Esophagus squamous epithelium (tissue), 5 donors: Measurements from ENCODE around the gene MLLT3. TPM values are rescaled to one million over a fixed set of nuclear protein-coding genes. Genes with fewer than 3 reads are reported as not detected.

Source experiments
- DNase-seq: peaks from one replicate; lab custom pipeline; 2025; lab: John Stamatoyannopoulos, UW
- H3K27ac ChIP-seq, 4 donors: fragments of 200-600 bp; sonication (generic); one replicate each; pipeline ENCODE4 v1.5.1; 2016 to 2019; ENCODE audit warnings: mild to moderate bottlenecking in 1 of 4
- H3K27me3 ChIP-seq, 4 donors: fragments of 200-600 bp; sonication (generic); 1 replicate in 3 of 4; 2 replicates in 1 of 4; pipeline versions ENCODE4 v1.5.1 to v1.6.0; 2017 to 2021; ENCODE audit warnings: antibody characterized with exemption in 1 of 4
- H3K36me3 ChIP-seq, 3 donors: fragments of 200-600 bp; sonication (generic); one replicate each; pipeline ENCODE4 v1.5.1; 2016 to 2019
- H3K4me1 ChIP-seq, 3 donors: fragments of 200-600 bp; sonication (generic); one replicate each; pipeline ENCODE4 v1.5.1; 2017 to 2019
- H3K4me3 ChIP-seq, 4 donors: fragments of 200-600 bp; sonication (generic); 1 replicate in 3 of 4; 2 replicates in 1 of 4; pipeline ENCODE4 v1.5.1; 2016 to 2019; ENCODE audit warnings: mild to moderate bottlenecking in 2 of 4, moderate library complexity in 1 of 4
- H3K9me3 ChIP-seq, 3 donors: fragments of 200-600 bp; sonication (generic); one replicate each; pipeline ENCODE4 v1.5.1; 2016 to 2019
- CTCF ChIP-seq, 6 experiments: fragments of 450-650 bp in 4 of 6; fragments of 200-600 bp in 2 of 6; sonication (generic) in 2 of 6; IDR thresholded peaks; one replicate each; pipeline ENCODE4 v1.5.1; 2016 to 2019; ENCODE audit warnings: antibody characterized with exemption in 6 of 6, mild to moderate bottlenecking in 4 of 6, moderate library complexity in 4 of 6
- POLR2A ChIP-seq, 4 donors: fragments of 450-650 bp; IDR thresholded peaks; one replicate each; pipeline ENCODE4 v1.6.1; 2017; ENCODE audit warnings: antibody characterized with exemption in 4 of 4, mild to moderate bottlenecking in 4 of 4, moderate library complexity in 3 of 4
- WGBS, 2 donors: methylation state at CpG; one replicate each; pipeline ENCODE4 v1.1.5; 2018; 5-methylcytosine and 5-hydroxymethylcytosine counted together
- intact Hi-C: fragments of 100-400 bp; cut with DNase I; formaldehyde crosslinking; loops from one replicate; pipeline ENCODE4 v1.15.0; 2022
- total RNA-seq, 4 donors: library from RNA; depleted of rRNA; stranded (reverse); fragments of >200 nt; gene quantifications; one replicate each; pipeline ENCODE4 v1.1.0, GENCODE V29; 2016
- donor health status: DM: yes; HTN: yes; CAD: no.

MLLT3 gene
- total RNA-seq, 4 donors from 2014 or later: 8.2 to 21.5 (median 8.6) TPM

DNA sequence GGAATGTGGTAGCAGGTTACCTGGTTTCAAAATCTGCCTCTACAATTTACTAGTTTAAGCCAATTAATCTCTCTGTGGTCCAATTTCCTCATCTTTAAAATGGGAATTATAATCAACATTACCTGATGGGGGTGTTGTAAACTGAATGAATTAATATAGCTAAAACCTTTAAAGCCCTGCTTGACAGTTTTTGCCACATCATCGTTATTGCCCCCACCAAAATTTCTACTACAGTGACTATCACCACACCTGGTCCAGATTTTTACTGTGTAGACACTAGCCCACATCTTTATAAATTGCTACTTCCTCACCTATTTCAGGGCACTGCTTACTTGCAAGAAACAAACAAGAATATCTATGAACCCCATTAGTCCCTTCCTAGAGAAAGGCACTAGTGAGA is 65.0 kb downstream of the MLLT3 start:
- peaks cover 0 to 56% (median 16%) of the 10 kb centered on the region in 3 donors for H3K4me1 ChIP-seq
- TF ChIP-seq CTCF (IDR thresholded peaks at IDR 0.05): no peak
- TF ChIP-seq POLR2A (IDR thresholded peaks at IDR 0.05): no peak
- no peaks in the 10 kb centered on the region for H3K9me3 ChIP-seq
- H3K27me3 ChIP-seq: no peaks in the 10 kb centered on the region
- H3K4me3 ChIP-seq: no peak overlapping the region
- WGBS, 2 donors: 87 to 100% methylated on average over 1 of the region's 1 CpG
- H3K36me3 ChIP-seq: no peaks in the 10 kb centered on the region
- no peak for DNase-seq
- H3K27ac ChIP-seq: no peak overlapping the region
- intact Hi-C loops: no loop called here

GRCh38 chr9:20553558-20554149 is 68.6 kb downstream of the MLLT3 start:
- 33 to 44% methylated on average over 1 of the region's 1 CpG for WGBS, 2 donors
- peaks cover 0 to 50% (median 15%) of the 10 kb centered on the region in 3 donors for H3K4me1 ChIP-seq
- no peaks in the 10 kb centered on the region for H3K27me3 ChIP-seq
- no peak overlapping the region for H3K27ac ChIP-seq
- H3K4me3 ChIP-seq: no peak overlapping the region
- TF ChIP-seq POLR2A (IDR thresholded peaks at IDR 0.05): no peak
- no peak for TF ChIP-seq CTCF (IDR thresholded peaks at IDR 0.05)
- intact Hi-C loops: no loop called here
- no peaks in the 10 kb centered on the region for H3K9me3 ChIP-seq
- DNase-seq: no peak
- H3K36me3 ChIP-seq: no peaks in the 10 kb centered on the region

DNA sequence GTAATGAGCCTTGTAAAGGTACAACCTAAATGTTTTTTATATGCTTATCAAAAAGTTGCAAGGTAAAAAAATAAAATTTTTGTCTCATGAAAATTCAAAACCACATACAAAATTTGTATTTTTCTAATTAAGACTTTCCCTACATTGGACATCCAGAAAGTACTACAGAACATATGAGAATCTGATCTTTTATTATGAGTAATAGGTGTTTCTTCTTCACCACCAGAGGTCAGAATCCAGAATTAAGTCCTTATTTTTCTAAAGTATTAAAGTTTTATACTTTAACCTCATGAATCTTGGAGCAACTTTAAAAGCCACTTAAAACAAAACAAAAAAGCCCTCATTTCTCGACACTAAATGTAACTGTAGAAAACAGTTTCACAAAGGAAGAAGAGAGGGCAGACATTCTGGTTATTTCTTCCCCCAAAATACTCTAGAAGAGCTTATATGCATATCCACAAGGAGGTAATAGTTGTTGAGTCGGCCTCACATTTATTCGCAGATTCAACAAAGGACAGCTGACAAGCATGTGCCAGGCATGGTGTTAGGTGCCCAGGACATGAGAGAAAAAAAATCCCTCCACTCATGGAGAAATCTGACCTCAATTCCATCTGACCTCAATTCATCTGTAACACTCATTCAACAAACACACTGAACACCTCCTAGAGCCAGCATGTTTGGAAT is 69.3 kb downstream of the MLLT3 start:
- Histone ChIP-seq H3K36me3 (no peaks in the 10 kb centered on the region), H3K4me3 (no peak overlapping the region), H3K27me3 (no peaks in the 10 kb centered on the region), H3K27ac (no peak overlapping the region), H3K9me3 (no peaks in the 10 kb centered on the region), H3K4me1 (peaks cover 0 to 43% (median 11%) of the 10 kb centered on the region in 3 donors)
- 54 to 77% methylated on average over 3 of the region's 3 CpGs for WGBS, 2 donors
- intact Hi-C loops: no loop called here
- TF ChIP-seq CTCF (IDR thresholded peaks at IDR 0.05) (peak in 3 of 6 experiments; percentile 12 to 31 (median 31)), POLR2A (IDR thresholded peaks at IDR 0.05) (no peak)
- DNase-seq: no peak

DNA sequence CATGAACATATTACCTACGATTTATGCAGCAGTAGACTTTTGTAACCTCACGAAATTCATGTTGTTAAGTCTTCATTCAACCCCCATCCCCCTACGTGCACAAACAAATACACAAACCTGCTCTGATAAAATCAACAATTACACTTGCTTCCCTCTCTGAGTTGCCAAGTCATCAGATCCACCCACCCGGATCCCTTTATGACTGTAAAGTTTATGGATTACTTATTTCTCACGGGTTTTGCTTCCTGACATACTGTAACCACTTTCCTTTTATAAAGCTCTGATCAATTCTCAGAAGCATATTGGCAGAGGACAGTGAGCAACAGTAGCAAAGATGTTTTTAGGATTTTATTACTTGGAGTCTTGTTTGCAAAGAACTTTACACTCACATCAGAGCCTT is 70.5 kb downstream of the MLLT3 start:
- no peak for TF ChIP-seq CTCF (IDR thresholded peaks at IDR 0.05)
- TF ChIP-seq POLR2A (IDR thresholded peaks at IDR 0.05): no peak
- H3K9me3 ChIP-seq: no peaks in the 10 kb centered on the region
- no peak overlapping the region for H3K27ac ChIP-seq
- WGBS, 2 donors: 50 to 51% methylated on average over 5 of the region's 5 CpGs
- peaks cover 0 to 37% (median 7%) of the 10 kb centered on the region in 3 donors for H3K4me1 ChIP-seq
- H3K4me3 ChIP-seq: no peak overlapping the region
- no peaks in the 10 kb centered on the region for H3K27me3 ChIP-seq
- no peak for DNase-seq
- intact Hi-C loops: no loop called here
- no peaks in the 10 kb centered on the region for H3K36me3 ChIP-seq

- intact Hi-C loops: no loop called here
- Histone ChIP-seq H3K36me3 (no peaks in the 10 kb centered on the region), H3K27ac (no peak overlapping the region), H3K9me3 (no peaks in the 10 kb centered on the region), H3K4me1 (peaks cover 0 to 37% (median 7%) of the 10 kb centered on the region in 3 donors), H3K27me3 (no peaks in the 10 kb centered on the region), H3K4me3 (no peak overlapping the region)
- TF ChIP-seq POLR2A (IDR thresholded peaks at IDR 0.05): no peak
- no peak for TF ChIP-seq CTCF (IDR thresholded peaks at IDR 0.05)
- DNase-seq: no peak
Measured at GRCh38 chr9:20551236-20551635, 71.1 kb downstream of the MLLT3 start.
